PFSK-1 (cell line): Measurements from ENCODE around the gene ADGRB2.

Experiments
- FOXP2 ChIP-seq: optimal IDR thresholded peaks from 2 replicates; pipeline ENCODE3; 2011; ENCODE audit warnings: borderline replicate concordance, control low read depth, inconsistent platforms; ENCODE audit not compliant: insufficient read depth; ENCODE audit errors: extremely low read length, extremely low read depth
- POLR2AphosphoS5 ChIP-seq: IDR thresholded peaks from 2 replicates; pipeline ENCODE4 v1.6.1; 2012; ENCODE audit warnings: low read depth, mild to moderate bottlenecking, control low read depth, low read length, moderate library complexity
- SIN3A ChIP-seq: IDR thresholded peaks from 2 replicates; pipeline ENCODE4 v1.6.1; 2012; ENCODE audit warnings: mild to moderate bottlenecking, low read length, moderate library complexity, borderline replicate concordance; ENCODE audit not compliant: insufficient read depth
- TAF1 ChIP-seq: IDR thresholded peaks from 2 replicates; pipeline ENCODE4 v1.6.1; 2012; ENCODE audit warnings: low read length, control low read depth, borderline replicate concordance; ENCODE audit not compliant: insufficient read depth
- TF ChIP-seq, protein P1 (sequence below), 2 experiments: IDR thresholded peaks; 2 replicates each; pipeline versions ENCODE4 v1.6.1 to v1.8.0; 2011 to 2012; ENCODE audit warnings: low read depth in 2 of 2, low read length in 2 of 2, control low read depth in 1 of 2, inconsistent platforms in 1 of 2, mild to moderate bottlenecking in 1 of 2, moderate library complexity in 1 of 2; ENCODE audit not compliant: insufficient read depth in 1 of 2

ADGRB2 gene

DNA sequence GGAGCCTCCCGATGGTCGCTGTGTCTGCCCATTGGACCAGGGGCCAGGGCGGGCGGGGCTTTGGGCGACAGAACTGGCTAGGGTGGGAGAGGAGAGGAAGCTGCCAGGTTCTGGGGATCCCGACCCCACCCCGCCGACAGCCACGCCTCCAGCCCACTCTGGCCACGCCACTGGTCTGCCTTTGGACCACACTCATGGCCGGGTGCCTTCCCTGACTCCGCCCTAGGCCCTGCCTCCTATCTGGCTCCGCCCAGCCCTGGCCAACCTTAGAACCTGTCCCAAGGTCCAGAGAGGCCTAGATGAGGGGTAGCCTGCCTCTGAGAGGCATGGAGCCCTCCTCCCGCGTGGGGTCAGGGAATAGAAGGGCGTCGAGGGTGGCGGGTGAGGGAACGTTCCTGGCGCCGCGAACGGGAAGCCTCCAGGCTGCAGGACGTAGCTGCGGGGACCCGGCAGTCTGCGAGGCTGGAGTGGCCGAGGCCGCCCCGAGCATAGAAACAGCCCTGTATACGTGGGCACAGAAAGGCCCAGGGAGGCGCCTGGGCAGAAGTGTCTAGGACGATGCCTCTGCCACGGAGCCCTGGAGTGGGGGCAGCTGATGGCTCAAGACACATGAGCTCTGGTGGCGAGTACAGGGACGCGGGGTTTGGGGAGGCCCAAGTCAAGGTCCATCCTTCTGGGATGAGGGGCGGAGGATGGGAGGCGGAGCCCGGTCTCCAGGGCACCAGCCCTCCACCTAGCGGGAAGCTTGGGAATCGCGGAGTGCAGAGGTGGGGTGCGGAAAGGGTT is 48.9 kb downstream of the ADGRB2 start:
- TF ChIP-seq SIN3A = no peak
- TF ChIP-seq, protein P1, sequence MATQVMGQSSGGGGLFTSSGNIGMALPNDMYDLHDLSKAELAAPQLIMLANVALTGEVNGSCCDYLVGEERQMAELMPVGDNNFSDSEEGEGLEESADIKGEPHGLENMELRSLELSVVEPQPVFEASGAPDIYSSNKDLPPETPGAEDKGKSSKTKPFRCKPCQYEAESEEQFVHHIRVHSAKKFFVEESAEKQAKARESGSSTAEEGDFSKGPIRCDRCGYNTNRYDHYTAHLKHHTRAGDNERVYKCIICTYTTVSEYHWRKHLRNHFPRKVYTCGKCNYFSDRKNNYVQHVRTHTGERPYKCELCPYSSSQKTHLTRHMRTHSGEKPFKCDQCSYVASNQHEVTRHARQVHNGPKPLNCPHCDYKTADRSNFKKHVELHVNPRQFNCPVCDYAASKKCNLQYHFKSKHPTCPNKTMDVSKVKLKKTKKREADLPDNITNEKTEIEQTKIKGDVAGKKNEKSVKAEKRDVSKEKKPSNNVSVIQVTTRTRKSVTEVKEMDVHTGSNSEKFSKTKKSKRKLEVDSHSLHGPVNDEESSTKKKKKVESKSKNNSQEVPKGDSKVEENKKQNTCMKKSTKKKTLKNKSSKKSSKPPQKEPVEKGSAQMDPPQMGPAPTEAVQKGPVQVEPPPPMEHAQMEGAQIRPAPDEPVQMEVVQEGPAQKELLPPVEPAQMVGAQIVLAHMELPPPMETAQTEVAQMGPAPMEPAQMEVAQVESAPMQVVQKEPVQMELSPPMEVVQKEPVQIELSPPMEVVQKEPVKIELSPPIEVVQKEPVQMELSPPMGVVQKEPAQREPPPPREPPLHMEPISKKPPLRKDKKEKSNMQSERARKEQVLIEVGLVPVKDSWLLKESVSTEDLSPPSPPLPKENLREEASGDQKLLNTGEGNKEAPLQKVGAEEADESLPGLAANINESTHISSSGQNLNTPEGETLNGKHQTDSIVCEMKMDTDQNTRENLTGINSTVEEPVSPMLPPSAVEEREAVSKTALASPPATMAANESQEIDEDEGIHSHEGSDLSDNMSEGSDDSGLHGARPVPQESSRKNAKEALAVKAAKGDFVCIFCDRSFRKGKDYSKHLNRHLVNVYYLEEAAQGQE (IDR thresholded peaks at IDR 0.05; ENCODE audit: insufficient read depth in 1 of 2, low read depth in 2 of 2, low read length in 2 of 2) = no peak
- no peak for TF ChIP-seq POLR2AphosphoS5
- no peak for TF ChIP-seq FOXP2
- no peak for TF ChIP-seq TAF1

- TF ChIP-seq FOXP2 (no peak), SIN3A (no peak), TAF1 (no peak), POLR2AphosphoS5 (no peak)
- TF ChIP-seq, protein P1 (IDR thresholded peaks at IDR 0.05; ENCODE audit: insufficient read depth in 1 of 2, low read depth in 2 of 2, low read length in 2 of 2) = no peak
Measured at GRCh38 chr1:31714442-31715086, 49.6 kb downstream of the ADGRB2 start.

DNA sequence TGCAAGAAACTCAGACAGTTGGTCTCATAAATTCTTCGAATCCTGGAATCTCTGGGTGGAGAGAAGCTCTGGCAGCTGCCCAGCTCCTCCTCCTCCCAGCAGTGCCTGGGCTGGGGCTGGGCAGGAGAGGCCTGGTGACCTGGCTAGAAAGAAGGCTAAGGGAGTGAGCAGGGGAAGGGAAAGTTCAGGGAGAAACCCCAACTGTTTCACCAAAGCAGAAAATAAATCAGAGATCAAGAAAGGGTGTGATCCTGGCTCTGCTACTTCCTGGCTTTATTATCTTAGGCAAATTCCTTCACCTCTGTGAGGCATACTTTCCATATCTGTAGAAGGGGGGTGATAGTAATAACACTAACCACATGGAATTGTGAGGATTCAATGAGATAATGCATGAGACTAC is 51.5 kb downstream of the ADGRB2 start:
- TF ChIP-seq SIN3A (no peak), POLR2AphosphoS5 (no peak), TAF1 (no peak), FOXP2 (no peak)
- TF ChIP-seq, protein P1 (IDR thresholded peaks at IDR 0.05; ENCODE audit: insufficient read depth in 1 of 2, low read depth in 2 of 2, low read length in 2 of 2) = no peak

- no peak for TF ChIP-seq POLR2AphosphoS5
- no peak for TF ChIP-seq FOXP2
Measured at GRCh38 chr1:31712068-31712467, 52.1 kb downstream of the ADGRB2 start.

GRCh38 chr1:31708324-31708723 is 55.8 kb downstream of the ADGRB2 start:
- no peak for TF ChIP-seq TAF1
- TF ChIP-seq FOXP2 = no peak
- TF ChIP-seq SIN3A = no peak
- TF ChIP-seq POLR2AphosphoS5 = no peak
- TF ChIP-seq, protein P1 (IDR thresholded peaks at IDR 0.05; ENCODE audit: insufficient read depth in 1 of 2, low read depth in 2 of 2, low read length in 2 of 2) = no peak
